ENCODE measurements around the gene TNC. TPM values are rescaled to one million over a fixed set of nuclear protein-coding genes. Genes with fewer than 3 reads are reported as not detected.

The TNC gene
- total and polyA plus RNA-seq, 2 of the 4 experiments (the other 2 are of a cell fraction), result 192 to 253 TPM

- no peak overlapping the region for H3K18ac ChIP-seq (ENCODE audit: low read depth, low read length)
- no peaks in the 10 kb centered on the region for H3K27me3 ChIP-seq (ENCODE audit: control insufficient read depth, insufficient read depth, low read length)
- WGBS, 2 experiments (ENCODE audit: extremely low coverage in 2 of 2, insufficient read length in 1 of 2), result no CpG with 5 or more reads among the region's 3 CpGs
- ChIA-PET CTCF (no interaction called here), POLR2A (ENCODE audit: unreplicated experiment) (no interaction called here)
- H4K8ac ChIP-seq (ENCODE audit: low read depth in 2 of 2, low read length in 2 of 2), result no peak overlapping the region
- no peak for TF ChIP-seq CHD1 (IDR thresholded peaks at IDR 0.05; ENCODE audit: low read depth, low read length)
- no peak overlapping the region for H3K27ac ChIP-seq (ENCODE audit: insufficient read depth, low read length)
- no peak overlapping the region for H3K4ac ChIP-seq (ENCODE audit: low read depth, low read length)
- H2BK15ac ChIP-seq (ENCODE audit: low read depth, low read length), result no peak overlapping the region
- H3K56ac ChIP-seq (ENCODE audit: extremely low read depth, insufficient read depth, low read length), result no peak overlapping the region
- peaks cover 52% of the 10 kb centered on the region for H3K36me3 ChIP-seq (ENCODE audit: control insufficient read depth, insufficient read depth, low read length)
- no peaks in the 10 kb centered on the region for H3K9me3 ChIP-seq (ENCODE audit: control insufficient read depth, insufficient read depth, low read length)
- intact Hi-C loops (cut with micrococcal nuclease) (no loop called here), dilution Hi-C loops (cut with HindIII; ENCODE audit: low sequenced_read_pairs, unreplicated experiment) (no loop called here), in situ Hi-C loops (cut with MboI; ENCODE audit: low sequenced_read_pairs) (no loop called here)
- no peak overlapping the region for H3K14ac ChIP-seq (replicated peaks; ENCODE audit: low read depth, low read length)
- H2BK20ac ChIP-seq (ENCODE audit: low read depth, low read length), result no peak overlapping the region
- H2AFZ ChIP-seq (replicated peaks; ENCODE audit: low read length, poor library complexity), result no peak overlapping the region
- H2BK5ac ChIP-seq (ENCODE audit: low read depth, low read length, poor library complexity, severe bottlenecking), result no peak overlapping the region
- H4K20me1 ChIP-seq (ENCODE audit: insufficient read depth, low read length), result no peaks in the 10 kb centered on the region
- no peak overlapping the region for H3K4me2 ChIP-seq (ENCODE audit: low read depth, low read length)
- H3K9me1 ChIP-seq (ENCODE audit: insufficient read depth, low read length), result peaks cover 4% of the 10 kb centered on the region
- DNase-seq, result no peak
- no peak overlapping the region for H2AK5ac ChIP-seq (ENCODE audit: low read depth, low read length)
- ATAC-seq (ENCODE audit: low read depth), result no peak
- H2BK120ac ChIP-seq (ENCODE audit: low read depth, low read length), result no peak overlapping the region
- no peak overlapping the region for H3K4me3 ChIP-seq (ENCODE audit: insufficient read depth, low read depth, low read length)
- H2AK9ac ChIP-seq (replicated peaks; ENCODE audit: low read depth, low read length, poor library complexity), result no peak overlapping the region
- H4K91ac ChIP-seq (ENCODE audit: insufficient read depth, low read depth, low read length), result no peak overlapping the region
- no peak overlapping the region for H3K23ac ChIP-seq (ENCODE audit: low read depth, low read length)
- H3K9ac ChIP-seq (ENCODE audit: low read depth, low read length), result no peak overlapping the region
- no peak overlapping the region for H4K5ac ChIP-seq (ENCODE audit: low read depth, low read length)
- no peaks in the 10 kb centered on the region for H3K4me1 ChIP-seq (ENCODE audit: control insufficient read depth, insufficient read depth, low read length)
- peaks cover 4 to 5% of the 10 kb centered on the region in 2 experiments; a peak in 3 of 4 replicates for H3K79me1 ChIP-seq (ENCODE audit: low read depth in 1 of 2, low read length in 2 of 2)
- BruUV-seq (replicated peaks), result no TSS peak
Observed at GRCh38 chr9:115079156-115079555, 38.8 kb downstream of the TNC start.

All from IMR-90 (cell line).